Astrocyte of the spinal cord (primary cell): ENCODE data around the gene STPG3.

Experiments used
- DNase-seq: peaks from one replicate; pipeline ENCODE4 v3.0.0; 2011; ENCODE audit warnings: low read depth, low spot score
- H3K4me3 ChIP-seq: 2 replicates; pipeline ENCODE4 v1.5.1; 2011; ENCODE audit warnings: low read depth, mild to moderate bottlenecking, low read length, moderate library complexity
- CTCF ChIP-seq: IDR thresholded peaks from 2 replicates; pipeline ENCODE4 v1.5.1; 2012; ENCODE audit warnings: low read depth, mild to moderate bottlenecking, low read length, inconsistent platforms
- in situ Hi-C: cut with HindIII; loops from 2 replicates; pipeline ENCODE4 v1.10.0; 2017; ENCODE audit warnings: low sequenced_read_pairs

Gene STPG3

GRCh38 chr9:137251194-137251461 is at the start of gene STPG3:
Gene STPG3 (plus strand): TSS chr9:137251286. CDS start chr9:137251287, 1 bp downstream.
- no peak for DNase-seq
- in situ Hi-C loops: no loop called here
- no peak for TF ChIP-seq CTCF
- H3K4me3 ChIP-seq: no peak within 1 kb of the TSS

GRCh38 chr9:137202966-137203365 is 48.1 kb upstream of the STPG3 start:
- no peak for DNase-seq
- in situ Hi-C loops: no loop called here
- TF ChIP-seq CTCF: no peak
- no peak overlapping the region for H3K4me3 ChIP-seq

GRCh38 chr9:137204731-137205125 is 46.4 kb upstream of the STPG3 start:
- no peak for TF ChIP-seq CTCF
- peak overlapping the region; percentile 90 for H3K4me3 ChIP-seq
- no peak for DNase-seq
- in situ Hi-C loops: no loop called here

DNA sequence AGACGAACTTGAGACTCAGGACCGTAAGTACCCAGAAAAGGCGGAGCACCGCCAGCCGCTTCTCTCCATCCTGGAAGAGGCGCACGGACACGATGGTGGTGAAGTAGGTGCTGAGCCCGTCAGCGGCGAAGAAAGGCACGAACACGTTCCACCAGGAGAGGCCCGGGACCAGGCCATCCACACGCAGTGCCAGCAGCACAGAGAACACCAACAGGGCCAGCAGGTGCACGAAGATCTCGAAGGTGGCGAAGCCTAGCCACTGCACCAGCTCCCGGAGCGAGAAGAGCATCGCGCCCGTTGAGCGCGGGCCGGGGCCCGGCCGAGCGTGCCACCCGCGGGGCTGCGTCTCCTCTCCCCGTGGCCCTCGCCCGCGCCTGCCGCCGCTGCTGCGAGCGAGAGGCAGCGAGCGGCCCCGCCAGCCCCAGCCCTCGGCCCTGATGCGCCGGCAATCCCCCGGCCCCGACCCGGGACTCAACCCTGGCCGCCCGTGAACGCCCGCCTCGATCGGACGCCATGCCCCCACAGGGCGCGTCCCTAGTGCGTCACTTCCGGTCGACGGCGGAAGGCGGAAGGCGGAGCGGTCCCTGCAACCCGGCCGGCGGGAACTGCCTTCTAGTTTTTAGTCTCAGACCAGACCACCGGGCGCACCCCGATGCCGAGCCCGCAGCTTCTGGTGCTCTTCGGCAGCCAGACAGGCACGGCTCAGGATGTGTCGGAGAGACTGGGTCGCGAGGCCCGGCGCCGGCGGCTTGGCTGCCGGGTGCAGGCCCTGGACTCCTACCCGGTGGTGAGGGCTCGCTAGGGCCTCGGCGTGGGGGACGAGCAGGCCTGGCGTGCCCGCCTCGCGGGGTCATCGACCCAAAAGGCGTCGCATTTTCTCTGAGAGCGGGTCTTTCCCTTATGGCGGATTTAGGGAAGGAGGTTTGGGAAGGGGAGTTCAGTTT is 45.7 kb upstream of the STPG3 start, which contains the start of the genes NDOR1 and TMEM203:
Gene NDOR1 (plus strand): TSS at position 575 of the 944 bp plus-strand sequence. CDS start 78 bp downstream, at position 653.
Gene TMEM203 (minus strand): TSS at position 523 of the 944 bp plus-strand sequence. CDS start 234 bp downstream, at position 289.
- in situ Hi-C loops: no loop called here
- no peak for TF ChIP-seq CTCF
- H3K4me3 ChIP-seq: peak within 1 kb of the TSS; percentile 90
- peak; percentile 80 for DNase-seq

DNA sequence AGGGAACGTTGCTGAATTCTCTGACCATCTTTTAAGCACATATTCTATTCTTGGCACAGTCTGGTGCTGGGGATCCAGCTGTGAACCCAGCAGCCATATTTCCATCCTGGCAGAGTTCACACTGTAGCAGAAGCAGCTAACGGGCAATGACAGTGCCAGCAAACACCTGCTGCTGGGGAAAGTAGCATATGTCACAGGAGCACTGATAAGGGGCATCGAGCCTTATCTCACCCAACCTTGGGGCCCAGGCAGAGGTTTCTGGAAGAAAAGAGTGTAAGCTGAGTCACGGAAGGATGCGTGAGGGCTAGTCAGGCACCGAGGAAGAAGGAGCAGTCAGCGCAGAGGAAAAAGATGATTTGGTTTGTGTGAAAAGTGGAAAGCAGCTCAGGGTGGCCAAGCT is 44.5 kb upstream of the STPG3 start:
- no peak for DNase-seq
- no peak for TF ChIP-seq CTCF
- in situ Hi-C loops: no loop called here
- peak overlapping the region; percentile 90 for H3K4me3 ChIP-seq

DNA sequence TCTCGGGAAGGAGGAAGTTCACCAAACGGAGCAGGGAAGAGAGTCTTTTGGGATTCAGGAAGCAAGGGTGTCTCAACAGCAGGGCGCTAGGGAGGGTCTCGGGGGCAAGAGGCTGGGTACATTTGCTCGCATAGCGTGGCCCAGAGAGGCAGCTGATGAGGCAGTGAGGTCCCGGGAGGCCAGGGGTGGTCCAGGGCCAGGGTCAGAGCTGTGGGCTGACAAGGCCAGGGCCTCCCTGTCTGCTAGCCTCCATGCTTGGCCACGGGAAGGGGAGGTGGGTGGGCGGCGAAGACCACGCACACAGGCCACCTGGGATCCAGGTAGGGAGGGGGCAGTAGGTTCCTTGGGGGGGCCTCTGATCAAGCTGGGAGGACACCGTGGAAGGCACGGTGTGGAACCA is 39.6 kb upstream of the STPG3 start:
- in situ Hi-C loops: no loop called here
- no peak for TF ChIP-seq CTCF
- DNase-seq: no peak

More for the DNA sequence above, 39.6 kb upstream of the STPG3 start:
- H3K4me3 ChIP-seq: no peak overlapping the region
